GM23338 (cell line): ENCODE measurements around the gene JAKMIP2. TPM values are rescaled to one million over a fixed set of nuclear protein-coding genes. Genes with fewer than 3 reads are reported as not detected.

Experiments
- ATAC-seq: fragments of 200-7000 bp; cut with Tn5 transposase; 3 replicates; pipeline ENCODE4 v1.9.1; 2020
- DNase-seq: peaks from one replicate; pipeline ENCODE4 v3.0.0-alpha.2; 2015; ENCODE audit warnings: low spot score
- H2AFZ ChIP-seq: fragments of 200-600 bp; sonication (generic); 2 replicates; pipeline ENCODE4 v1.8.0; 2016; ENCODE audit warnings: antibody characterized with exemption, mild to moderate bottlenecking, moderate library complexity
- H3F3A ChIP-seq: fragments of 200-600 bp; sonication (generic); replicated peaks from 2 replicates; pipeline ENCODE4 v1.8.0; 2017; ENCODE audit warnings: antibody characterized with exemption, mixed run types, low read depth
- H3K27ac ChIP-seq: fragments of 200-600 bp; sonication (generic); 2 replicates; pipeline ENCODE4 v1.6.1; 2016; ENCODE audit warnings: low read depth
- H3K27me3 ChIP-seq: fragments of 200-600 bp; sonication (generic); 2 replicates; pipeline ENCODE4 v1.8.0; 2016; ENCODE audit warnings: mild to moderate bottlenecking, mixed run types, moderate library complexity; ENCODE audit not compliant: insufficient read depth
- H3K36me3 ChIP-seq: fragments of 200-600 bp; sonication (generic); 2 replicates; pipeline ENCODE4 v1.8.0; 2016; ENCODE audit warnings: mild to moderate bottlenecking; ENCODE audit not compliant: insufficient read depth
- H3K4me1 ChIP-seq: fragments of 200-600 bp; sonication (generic); 2 replicates; pipeline ENCODE4 v1.8.0; 2016; ENCODE audit warnings: mild to moderate bottlenecking, moderate library complexity; ENCODE audit not compliant: insufficient read depth
- H3K4me2 ChIP-seq: fragments of 200-600 bp; sonication (generic); 2 replicates; pipeline ENCODE4 v1.7.1; 2017; ENCODE audit warnings: mixed run types
- H3K4me3 ChIP-seq: fragments of 200-600 bp; sonication (generic); 2 replicates; pipeline ENCODE4 v1.6.1; 2016; ENCODE audit warnings: mixed run types
- H3K79me2 ChIP-seq: fragments of 200-600 bp; sonication (generic); replicated peaks from 2 replicates; pipeline ENCODE4 v1.8.0; 2017; ENCODE audit warnings: mild to moderate bottlenecking; ENCODE audit not compliant: insufficient read depth
- H3K9me2 ChIP-seq: fragments of 200-600 bp; sonication (generic); 2 replicates; pipeline ENCODE4 v1.8.0; 2017; ENCODE audit not compliant: insufficient read depth
- H4K20me1 ChIP-seq: fragments of 200-600 bp; sonication (generic); replicated peaks from 2 replicates; pipeline ENCODE4 v1.8.0; 2017; ENCODE audit warnings: mild to moderate bottlenecking; ENCODE audit not compliant: insufficient read depth
- H3K27ac Mint-ChIP-seq: 2 replicates; pipeline ENCODE4 v1.8.0; 2020; ENCODE audit warnings: inconsistent platforms, mild to moderate bottlenecking, moderate library complexity, mixed read lengths
- H3K27me3 Mint-ChIP-seq: 3 replicates; pipeline ENCODE4 v1.8.0; 2022; ENCODE audit warnings: low read depth, mild to moderate bottlenecking, moderate library complexity, mixed read lengths, inconsistent platforms; ENCODE audit not compliant: insufficient read depth, poor library complexity
- H3K36me3 Mint-ChIP-seq: 3 replicates; pipeline ENCODE4 v1.8.0; 2021; ENCODE audit warnings: low read depth, mild to moderate bottlenecking, inconsistent platforms, moderate library complexity, mixed read lengths
- H3K4me1 Mint-ChIP-seq: 3 replicates; pipeline ENCODE4 v1.8.0; 2020; ENCODE audit warnings: mild to moderate bottlenecking, inconsistent platforms, mixed read lengths
- H3K4me3 Mint-ChIP-seq: 3 replicates; pipeline ENCODE4 v1.8.0; 2021; ENCODE audit warnings: moderate library complexity, mild to moderate bottlenecking, inconsistent platforms, mixed read lengths
- H3K9me3 Mint-ChIP-seq: 3 replicates; pipeline ENCODE4 v1.8.0; 2020; ENCODE audit warnings: moderate library complexity, mild to moderate bottlenecking, inconsistent platforms, mixed read lengths
- CREB1 ChIP-seq: fragments of 250-450 bp; sonication (Bioruptor Pico); IDR thresholded peaks from 2 replicates; pipeline ENCODE4 v1.5.0; 2020; ENCODE audit warnings: low read depth, mild to moderate bottlenecking, moderate library complexity
- EZH2 ChIP-seq: fragments of 200-600 bp; sonication (generic); IDR thresholded peaks from one replicate; pipeline ENCODE4 v1.8.0; 2017; ENCODE audit warnings: antibody characterized with exemption, mild to moderate bottlenecking, low read depth; ENCODE audit not compliant: unreplicated experiment
- NANOG ChIP-seq: IDR thresholded peaks from 2 replicates; pipeline ENCODE4 v1.6.1; 2016; ENCODE audit warnings: antibody characterized with exemption, borderline replicate concordance
- STAT1 ChIP-seq: IDR thresholded peaks from one replicate; pipeline ENCODE4 v1.6.1; 2016; ENCODE audit warnings: antibody characterized with exemption; ENCODE audit not compliant: unreplicated experiment
- ZNF114 ChIP-seq: fragments of 250-450 bp; sonication (Bioruptor Pico); IDR thresholded peaks from 2 replicates; pipeline ENCODE4 v1.5.0; 2020; ENCODE audit warnings: mild to moderate bottlenecking, moderate library complexity
- polyA plus RNA-seq: library from polyadenylated mRNA; unstranded; fragments of >200 nt; fragmentation: Nextera tagmentation; extraction: Ambion mirVana; gene quantifications from 2 replicates; pipeline ENCODE4 v1.2.1, GENCODE V29; 2016
- total RNA-seq: library from RNA; depleted of rRNA; stranded (reverse); fragments of >200 nt; shearing (Covaris generic); gene quantifications from 2 replicates; pipeline ENCODE4 v1.2.3, GENCODE V29; 2014
- TF ChIP-seq, protein P1 (sequence below): IDR thresholded peaks from one replicate; pipeline ENCODE4 v1.6.1; 2018; ENCODE audit warnings: antibody characterized with exemption; ENCODE audit not compliant: unreplicated experiment
- TF ChIP-seq, protein P2 (sequence below), 2 experiments: fragments of 200-600 bp in 1 of 2; sonication (generic) in 1 of 2; conservative IDR thresholded peaks; 2 replicates each; pipeline versions ENCODE4 v1.5.1 to v1.6.1; 2016 to 2017; ENCODE audit warnings: antibody characterized with exemption in 2 of 2, low read depth in 2 of 2, mild to moderate bottlenecking in 2 of 2, moderate library complexity in 1 of 2
- TF ChIP-seq, protein P3 (sequence below): IDR thresholded peaks from 2 replicates; pipeline ENCODE4 v1.6.1; 2016; ENCODE audit warnings: antibody characterized with exemption
- TF ChIP-seq, protein P4 (sequence below): fragments of 250-450 bp; sonication (Bioruptor Pico); IDR thresholded peaks from 2 replicates; pipeline ENCODE4 v1.5.0; 2020; ENCODE audit warnings: mild to moderate bottlenecking, moderate library complexity

JAKMIP2 gene
- total and polyA plus RNA-seq, 2 experiments from 2014 or later = 20.5 to 27.2 TPM

DNA sequence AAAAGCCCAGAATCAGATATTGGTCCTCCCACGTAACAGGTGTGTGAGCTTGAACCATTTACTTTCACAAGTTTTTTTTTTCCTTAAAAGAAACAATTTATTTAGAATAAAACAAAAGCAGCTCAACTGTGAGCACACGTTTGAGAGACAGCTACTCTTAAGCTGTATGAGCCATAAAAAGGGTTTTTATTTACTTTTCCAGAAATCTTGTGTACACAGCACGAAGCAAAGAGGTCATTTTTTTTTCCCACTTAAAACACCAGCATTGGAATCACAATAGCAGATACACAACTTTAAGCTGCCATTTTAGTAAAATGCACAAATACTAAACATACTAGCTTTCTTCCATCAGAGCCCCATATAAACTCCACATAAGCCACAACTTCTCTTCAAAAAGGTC lies 44.6 kb downstream of the JAKMIP2 start:
- Histone ChIP-seq H3K79me2 (peaks cover 20% of the 10 kb centered on the region), H3K4me3 (no peak overlapping the region), H3K4me2 (no peak overlapping the region), H3F3A (no peaks in the 10 kb centered on the region), H3K27me3 (no peaks in the 10 kb centered on the region), H3K9me2 (no peaks in the 10 kb centered on the region), H3K4me1 (peaks cover 15% of the 10 kb centered on the region), H3K36me3 (no peaks in the 10 kb centered on the region), H2AFZ (no peak overlapping the region), H4K20me1 (no peaks in the 10 kb centered on the region; the same call in 1 of the 2 replicates), H3K27ac (no peak overlapping the region)
- Mint-ChIP-seq H3K27me3 (peaks cover 4% of the 10 kb centered on the region), H3K4me1 (peaks cover 26% of the 10 kb centered on the region), H3K9me3 (peaks cover 3% of the 10 kb centered on the region; the same call in 2 of the 3 replicates), H3K4me3 (no peak overlapping the region), H3K27ac (no peak overlapping the region), H3K36me3 (peaks cover 8% of the 10 kb centered on the region)
- ATAC-seq (no peak), DNase-seq (no peak)
- TF ChIP-seq EZH2 (no peak), NANOG (no peak), STAT1 (no peak), ZNF114 (CRISPR knock-in tag) (no peak), CREB1 (CRISPR knock-in tag) (no peak)
- TF ChIP-seq, protein P1, sequence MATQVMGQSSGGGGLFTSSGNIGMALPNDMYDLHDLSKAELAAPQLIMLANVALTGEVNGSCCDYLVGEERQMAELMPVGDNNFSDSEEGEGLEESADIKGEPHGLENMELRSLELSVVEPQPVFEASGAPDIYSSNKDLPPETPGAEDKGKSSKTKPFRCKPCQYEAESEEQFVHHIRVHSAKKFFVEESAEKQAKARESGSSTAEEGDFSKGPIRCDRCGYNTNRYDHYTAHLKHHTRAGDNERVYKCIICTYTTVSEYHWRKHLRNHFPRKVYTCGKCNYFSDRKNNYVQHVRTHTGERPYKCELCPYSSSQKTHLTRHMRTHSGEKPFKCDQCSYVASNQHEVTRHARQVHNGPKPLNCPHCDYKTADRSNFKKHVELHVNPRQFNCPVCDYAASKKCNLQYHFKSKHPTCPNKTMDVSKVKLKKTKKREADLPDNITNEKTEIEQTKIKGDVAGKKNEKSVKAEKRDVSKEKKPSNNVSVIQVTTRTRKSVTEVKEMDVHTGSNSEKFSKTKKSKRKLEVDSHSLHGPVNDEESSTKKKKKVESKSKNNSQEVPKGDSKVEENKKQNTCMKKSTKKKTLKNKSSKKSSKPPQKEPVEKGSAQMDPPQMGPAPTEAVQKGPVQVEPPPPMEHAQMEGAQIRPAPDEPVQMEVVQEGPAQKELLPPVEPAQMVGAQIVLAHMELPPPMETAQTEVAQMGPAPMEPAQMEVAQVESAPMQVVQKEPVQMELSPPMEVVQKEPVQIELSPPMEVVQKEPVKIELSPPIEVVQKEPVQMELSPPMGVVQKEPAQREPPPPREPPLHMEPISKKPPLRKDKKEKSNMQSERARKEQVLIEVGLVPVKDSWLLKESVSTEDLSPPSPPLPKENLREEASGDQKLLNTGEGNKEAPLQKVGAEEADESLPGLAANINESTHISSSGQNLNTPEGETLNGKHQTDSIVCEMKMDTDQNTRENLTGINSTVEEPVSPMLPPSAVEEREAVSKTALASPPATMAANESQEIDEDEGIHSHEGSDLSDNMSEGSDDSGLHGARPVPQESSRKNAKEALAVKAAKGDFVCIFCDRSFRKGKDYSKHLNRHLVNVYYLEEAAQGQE = no peak
- TF ChIP-seq, protein P2, sequence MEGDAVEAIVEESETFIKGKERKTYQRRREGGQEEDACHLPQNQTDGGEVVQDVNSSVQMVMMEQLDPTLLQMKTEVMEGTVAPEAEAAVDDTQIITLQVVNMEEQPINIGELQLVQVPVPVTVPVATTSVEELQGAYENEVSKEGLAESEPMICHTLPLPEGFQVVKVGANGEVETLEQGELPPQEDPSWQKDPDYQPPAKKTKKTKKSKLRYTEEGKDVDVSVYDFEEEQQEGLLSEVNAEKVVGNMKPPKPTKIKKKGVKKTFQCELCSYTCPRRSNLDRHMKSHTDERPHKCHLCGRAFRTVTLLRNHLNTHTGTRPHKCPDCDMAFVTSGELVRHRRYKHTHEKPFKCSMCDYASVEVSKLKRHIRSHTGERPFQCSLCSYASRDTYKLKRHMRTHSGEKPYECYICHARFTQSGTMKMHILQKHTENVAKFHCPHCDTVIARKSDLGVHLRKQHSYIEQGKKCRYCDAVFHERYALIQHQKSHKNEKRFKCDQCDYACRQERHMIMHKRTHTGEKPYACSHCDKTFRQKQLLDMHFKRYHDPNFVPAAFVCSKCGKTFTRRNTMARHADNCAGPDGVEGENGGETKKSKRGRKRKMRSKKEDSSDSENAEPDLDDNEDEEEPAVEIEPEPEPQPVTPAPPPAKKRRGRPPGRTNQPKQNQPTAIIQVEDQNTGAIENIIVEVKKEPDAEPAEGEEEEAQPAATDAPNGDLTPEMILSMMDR (conservative IDR thresholded peaks at IDR 0.05; ENCODE audit: low read depth in 2 of 2) = no peak
- TF ChIP-seq, protein P3, sequence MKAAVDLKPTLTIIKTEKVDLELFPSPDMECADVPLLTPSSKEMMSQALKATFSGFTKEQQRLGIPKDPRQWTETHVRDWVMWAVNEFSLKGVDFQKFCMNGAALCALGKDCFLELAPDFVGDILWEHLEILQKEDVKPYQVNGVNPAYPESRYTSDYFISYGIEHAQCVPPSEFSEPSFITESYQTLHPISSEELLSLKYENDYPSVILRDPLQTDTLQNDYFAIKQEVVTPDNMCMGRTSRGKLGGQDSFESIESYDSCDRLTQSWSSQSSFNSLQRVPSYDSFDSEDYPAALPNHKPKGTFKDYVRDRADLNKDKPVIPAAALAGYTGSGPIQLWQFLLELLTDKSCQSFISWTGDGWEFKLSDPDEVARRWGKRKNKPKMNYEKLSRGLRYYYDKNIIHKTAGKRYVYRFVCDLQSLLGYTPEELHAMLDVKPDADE = no peak
- TF ChIP-seq, protein P4, sequence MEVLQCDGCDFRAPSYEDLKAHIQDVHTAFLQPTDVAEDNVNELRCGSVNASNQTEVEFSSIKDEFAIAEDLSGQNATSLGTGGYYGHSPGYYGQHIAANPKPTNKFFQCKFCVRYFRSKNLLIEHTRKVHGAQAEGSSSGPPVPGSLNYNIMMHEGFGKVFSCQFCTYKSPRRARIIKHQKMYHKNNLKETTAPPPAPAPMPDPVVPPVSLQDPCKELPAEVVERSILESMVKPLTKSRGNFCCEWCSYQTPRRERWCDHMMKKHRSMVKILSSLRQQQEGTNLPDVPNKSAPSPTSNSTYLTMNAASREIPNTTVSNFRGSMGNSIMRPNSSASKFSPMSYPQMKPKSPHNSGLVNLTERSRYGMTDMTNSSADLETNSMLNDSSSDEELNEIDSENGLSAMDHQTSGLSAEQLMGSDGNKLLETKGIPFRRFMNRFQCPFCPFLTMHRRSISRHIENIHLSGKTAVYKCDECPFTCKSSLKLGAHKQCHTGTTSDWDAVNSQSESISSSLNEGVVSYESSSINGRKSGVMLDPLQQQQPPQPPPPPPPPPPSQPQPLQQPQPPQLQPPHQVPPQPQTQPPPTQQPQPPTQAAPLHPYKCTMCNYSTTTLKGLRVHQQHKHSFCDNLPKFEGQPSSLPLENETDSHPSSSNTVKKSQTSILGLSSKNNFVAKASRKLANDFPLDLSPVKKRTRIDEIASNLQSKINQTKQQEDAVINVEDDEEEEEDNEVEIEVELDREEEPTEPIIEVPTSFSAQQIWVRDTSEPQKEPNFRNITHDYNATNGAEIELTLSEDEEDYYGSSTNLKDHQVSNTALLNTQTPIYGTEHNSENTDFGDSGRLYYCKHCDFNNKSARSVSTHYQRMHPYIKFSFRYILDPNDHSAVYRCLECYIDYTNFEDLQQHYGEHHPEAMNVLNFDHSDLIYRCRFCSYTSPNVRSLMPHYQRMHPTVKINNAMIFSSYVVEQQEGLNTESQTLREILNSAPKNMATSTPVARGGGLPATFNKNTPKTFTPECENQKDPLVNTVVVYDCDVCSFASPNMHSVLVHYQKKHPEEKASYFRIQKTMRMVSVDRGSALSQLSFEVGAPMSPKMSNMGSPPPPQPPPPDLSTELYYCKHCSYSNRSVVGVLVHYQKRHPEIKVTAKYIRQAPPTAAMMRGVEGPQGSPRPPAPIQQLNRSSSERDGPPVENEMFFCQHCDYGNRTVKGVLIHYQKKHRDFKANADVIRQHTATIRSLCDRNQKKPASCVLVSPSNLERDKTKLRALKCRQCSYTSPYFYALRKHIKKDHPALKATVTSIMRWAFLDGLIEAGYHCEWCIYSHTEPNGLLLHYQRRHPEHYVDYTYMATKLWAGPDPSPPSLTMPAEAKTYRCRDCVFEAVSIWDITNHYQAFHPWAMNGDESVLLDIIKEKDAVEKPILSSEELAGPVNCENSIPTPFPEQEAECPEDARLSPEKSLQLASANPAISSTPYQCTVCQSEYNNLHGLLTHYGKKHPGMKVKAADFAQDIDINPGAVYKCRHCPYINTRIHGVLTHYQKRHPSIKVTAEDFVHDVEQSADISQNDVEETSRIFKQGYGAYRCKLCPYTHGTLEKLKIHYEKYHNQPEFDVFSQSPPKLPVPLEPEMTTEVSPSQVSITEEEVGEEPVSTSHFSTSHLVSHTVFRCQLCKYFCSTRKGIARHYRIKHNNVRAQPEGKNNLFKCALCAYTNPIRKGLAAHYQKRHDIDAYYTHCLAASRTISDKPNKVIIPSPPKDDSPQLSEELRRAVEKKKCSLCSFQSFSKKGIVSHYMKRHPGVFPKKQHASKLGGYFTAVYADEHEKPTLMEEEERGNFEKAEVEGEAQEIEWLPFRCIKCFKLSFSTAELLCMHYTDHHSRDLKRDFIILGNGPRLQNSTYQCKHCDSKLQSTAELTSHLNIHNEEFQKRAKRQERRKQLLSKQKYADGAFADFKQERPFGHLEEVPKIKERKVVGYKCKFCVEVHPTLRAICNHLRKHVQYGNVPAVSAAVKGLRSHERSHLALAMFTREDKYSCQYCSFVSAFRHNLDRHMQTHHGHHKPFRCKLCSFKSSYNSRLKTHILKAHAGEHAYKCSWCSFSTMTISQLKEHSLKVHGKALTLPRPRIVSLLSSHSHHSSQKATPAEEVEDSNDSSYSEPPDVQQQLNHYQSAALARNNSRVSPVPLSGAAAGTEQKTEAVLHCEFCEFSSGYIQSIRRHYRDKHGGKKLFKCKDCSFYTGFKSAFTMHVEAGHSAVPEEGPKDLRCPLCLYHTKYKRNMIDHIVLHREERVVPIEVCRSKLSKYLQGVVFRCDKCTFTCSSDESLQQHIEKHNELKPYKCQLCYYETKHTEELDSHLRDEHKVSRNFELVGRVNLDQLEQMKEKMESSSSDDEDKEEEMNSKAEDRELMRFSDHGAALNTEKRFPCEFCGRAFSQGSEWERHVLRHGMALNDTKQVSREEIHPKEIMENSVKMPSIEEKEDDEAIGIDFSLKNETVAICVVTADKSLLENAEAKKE (CRISPR knock-in tag) = no peak
